GM12892 (cell line): Measurements from ENCODE around the gene AIFM1.
A peak's percentile ranks its signal among the peaks of the same experiment; 100 is the strongest.

Experiments used
- DNase-seq: peaks from one replicate; pipeline ENCODE4 v3.0.0; 2011; ENCODE audit not compliant: insufficient read length
- FAIRE-seq: peaks from 2 replicates; lab custom pipeline; 2011; peaks lifted over from hg19 to GRCh38; lab: Jason Lieb, UNC
- POLR2A ChIP-seq: IDR thresholded peaks from 2 replicates; pipeline ENCODE4 v1.6.1; 2011; ENCODE audit warnings: low read depth, low read length, control low read depth
- POLR2AphosphoS5 ChIP-seq: IDR thresholded peaks from 2 replicates; pipeline ENCODE4 v1.6.1; 2011; ENCODE audit warnings: low read depth, low read length, control low read depth
- TAF1 ChIP-seq: IDR thresholded peaks from 2 replicates; pipeline ENCODE4 v1.6.1; 2011; ENCODE audit warnings: low read depth, mild to moderate bottlenecking, control low read depth, low read length, borderline replicate concordance

AIFM1 gene

GRCh38 chrX:130097507-130098209, 68.0 kb downstream of the AIFM1 start:
- DNase-seq = no peak
- FAIRE-seq = no peak
- TF ChIP-seq POLR2A = no peak
- no peak for TF ChIP-seq POLR2AphosphoS5
- no peak for TF ChIP-seq TAF1

GRCh38 chrX:130095249-130096030, 70.2 kb downstream of the AIFM1 start:
- TF ChIP-seq POLR2A (no peak), TAF1 (no peak), POLR2AphosphoS5 (no peak)
- FAIRE-seq (no peak), DNase-seq (no peak)

- DNase-seq (no peak), FAIRE-seq (no peak)
- TF ChIP-seq POLR2A (no peak), POLR2AphosphoS5 (no peak)
Measured at GRCh38 chrX:130094696-130095095, 70.9 kb downstream of the AIFM1 start.

- TF ChIP-seq POLR2A = no peak
- TF ChIP-seq TAF1 = no peak
- no peak for TF ChIP-seq POLR2AphosphoS5
- DNase-seq (no peak), FAIRE-seq (no peak)
Measured at GRCh38 chrX:130093271-130093670, 72.4 kb downstream of the AIFM1 start.

GRCh38 chrX:130091980-130092522, 73.6 kb downstream of the AIFM1 start:
- FAIRE-seq = peak; percentile 97
- DNase-seq = peak; percentile 90

GRCh38 chrX:130090364-130090763, 75.3 kb downstream of the AIFM1 start:
- no peak for DNase-seq
- TF ChIP-seq POLR2A = no peak
- TF ChIP-seq TAF1 = no peak
- no peak for TF ChIP-seq POLR2AphosphoS5
- no peak for FAIRE-seq

More at GRCh38 chrX:130091980-130092522, 73.6 kb downstream of the AIFM1 start:
- TF ChIP-seq POLR2A (peak; percentile 80), TAF1 (peak; percentile 47; the same call in 1 of the 2 replicates), POLR2AphosphoS5 (0 out of 2 replicates have a peak, but pooled peaks have one; percentile 23)

GRCh38 chrX:130086447-130087206, 79.0 kb downstream of the AIFM1 start:
- FAIRE-seq (peak; percentile 86), DNase-seq (no peak)
- peak; percentile 39; the same call in 1 of the 2 replicates for TF ChIP-seq TAF1
- no peak for TF ChIP-seq POLR2AphosphoS5

GRCh38 chrX:130085551-130086446, 79.8 kb downstream of the AIFM1 start:
- no peak for TF ChIP-seq POLR2AphosphoS5
- peak; percentile 63 for FAIRE-seq
- DNase-seq = no peak

- no peak for DNase-seq
- FAIRE-seq = peak; percentile 90
- no peak; the same call in 1 of the 2 replicates for TF ChIP-seq POLR2AphosphoS5
- no peak for TF ChIP-seq POLR2A
- no peak for TF ChIP-seq TAF1
Measured at GRCh38 chrX:130084631-130085237, 80.9 kb downstream of the AIFM1 start.

GRCh38 chrX:130083656-130084382, 81.8 kb downstream of the AIFM1 start:
- DNase-seq (no peak), FAIRE-seq (peak; percentile 74)
- TF ChIP-seq TAF1 (0 out of 2 replicates have a peak, but pooled peaks have one; percentile 19), POLR2A (0 out of 2 replicates have a peak, but pooled peaks have one; percentile 45), POLR2AphosphoS5 (no peak)
